ENCODE measurements around the gene ARMH4.

- TF ChIP-seq CTCF (IDR thresholded peaks at IDR 0.05; ENCODE audit: borderline replicate concordance, extremely low read depth, low read length, poor library complexity, severe bottlenecking): no peak
- no peak for TF ChIP-seq EZH2 (IDR thresholded peaks at IDR 0.05; ENCODE audit: borderline replicate concordance, low read depth, low read length, severe bottlenecking)
Measured at GRCh38 chr14:58071341-58071740, 80.7 kb downstream of the ARMH4 start.

All from DND-41 (cell line).